NB4 (cell line): ENCODE results near the gene RABEPK.

Experiments used
- POLR2A ChIP-seq: IDR thresholded peaks from 2 replicates; pipeline ENCODE4 v1.6.1; 2011; ENCODE audit warnings: mild to moderate bottlenecking; ENCODE audit not compliant: insufficient read length; ENCODE audit errors: extremely low read depth
- TF ChIP-seq, protein P1 (sequence below): IDR thresholded peaks from one replicate; pipeline ENCODE4 v1.5.1; 2012; ENCODE audit warnings: low read depth, low read length

DNA sequence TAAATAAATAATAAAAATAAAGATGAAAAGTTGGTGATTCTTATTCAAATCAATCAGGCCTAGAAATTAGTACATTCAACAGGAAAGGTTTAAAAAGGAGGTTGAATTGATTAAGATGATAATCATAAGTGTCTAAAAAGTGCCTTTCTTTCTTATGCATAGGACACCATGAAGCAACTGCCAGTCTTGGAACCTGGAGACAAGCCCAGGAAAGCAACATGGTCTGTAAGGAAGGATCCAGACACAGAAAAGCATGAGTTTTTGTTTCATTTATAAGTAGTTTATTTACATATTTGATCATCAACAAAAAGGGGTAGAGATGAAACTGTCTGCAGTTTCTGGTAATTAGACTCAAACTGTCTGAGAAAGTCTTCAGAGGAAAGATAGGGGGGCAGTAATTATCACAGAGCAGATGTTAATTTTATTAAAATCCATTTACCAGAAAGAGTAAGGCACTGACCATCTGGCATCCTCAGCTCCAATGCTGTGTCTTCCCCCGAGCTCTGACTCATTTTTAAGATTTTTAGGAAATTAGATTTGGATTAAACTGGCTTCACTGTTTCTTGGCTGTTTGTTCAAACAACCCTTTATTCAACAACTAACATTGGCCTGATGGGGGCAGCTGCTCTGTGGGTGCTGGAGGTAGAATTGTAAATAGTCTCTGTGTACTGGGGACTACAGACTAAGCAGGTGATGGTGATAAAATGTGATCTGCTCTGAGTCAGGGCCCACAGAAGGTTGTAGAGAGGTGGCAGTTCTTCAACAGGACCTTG, 2.7 kb downstream of the RABEPK start:
- TF ChIP-seq, protein P1, sequence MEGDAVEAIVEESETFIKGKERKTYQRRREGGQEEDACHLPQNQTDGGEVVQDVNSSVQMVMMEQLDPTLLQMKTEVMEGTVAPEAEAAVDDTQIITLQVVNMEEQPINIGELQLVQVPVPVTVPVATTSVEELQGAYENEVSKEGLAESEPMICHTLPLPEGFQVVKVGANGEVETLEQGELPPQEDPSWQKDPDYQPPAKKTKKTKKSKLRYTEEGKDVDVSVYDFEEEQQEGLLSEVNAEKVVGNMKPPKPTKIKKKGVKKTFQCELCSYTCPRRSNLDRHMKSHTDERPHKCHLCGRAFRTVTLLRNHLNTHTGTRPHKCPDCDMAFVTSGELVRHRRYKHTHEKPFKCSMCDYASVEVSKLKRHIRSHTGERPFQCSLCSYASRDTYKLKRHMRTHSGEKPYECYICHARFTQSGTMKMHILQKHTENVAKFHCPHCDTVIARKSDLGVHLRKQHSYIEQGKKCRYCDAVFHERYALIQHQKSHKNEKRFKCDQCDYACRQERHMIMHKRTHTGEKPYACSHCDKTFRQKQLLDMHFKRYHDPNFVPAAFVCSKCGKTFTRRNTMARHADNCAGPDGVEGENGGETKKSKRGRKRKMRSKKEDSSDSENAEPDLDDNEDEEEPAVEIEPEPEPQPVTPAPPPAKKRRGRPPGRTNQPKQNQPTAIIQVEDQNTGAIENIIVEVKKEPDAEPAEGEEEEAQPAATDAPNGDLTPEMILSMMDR, result no peak
- no peak for TF ChIP-seq POLR2A
